IMR-90 (cell line): Measurements from ENCODE around the gene GRIA2. TPM values are rescaled to one million over a fixed set of nuclear protein-coding genes. Genes with fewer than 3 reads are reported as not detected.

Experiments used
- ATAC-seq: fragments of 200-7000 bp; cut with Tn5 transposase; 2 replicates; pipeline ENCODE4 v1.9.1; 2020; ENCODE audit warnings: low read depth, mild to moderate bottlenecking, moderate library complexity
- BruUV-seq: library from RNA; stranded (reverse); fragments of 400-500 nt; replicated peaks from 2 replicates; lab custom pipeline; 2021; lab: Mats Ljungman, UMichigan
- CTCF ChIA-PET: fragments of 300-600 bp; formaldehyde crosslinking; extraction: SDS; loops from one replicate; lab custom pipeline; 2021; ENCODE audit warnings: antibody characterized with exemption; lab: Yijun Ruan, JAX
- POLR2A ChIA-PET: fragments of 300-600 bp; sonication (Branson Sonifier 250); formaldehyde crosslinking; loops from one replicate; lab custom pipeline; 2022; ENCODE audit warnings: antibody characterized with exemption; ENCODE audit not compliant: unreplicated experiment; lab: Charles Lee
- DNase-seq: peaks from one replicate; pipeline ENCODE4 v3.0.0; 2013
- H2AFZ ChIP-seq: replicated peaks from 2 replicates; pipeline ENCODE3; 2013; ENCODE audit warnings: low read length, mild to moderate bottlenecking; ENCODE audit not compliant: poor library complexity
- H2AK5ac ChIP-seq: 2 replicates; pipeline ENCODE4 v1.6.1; 2013; ENCODE audit warnings: low read depth, low read length, inconsistent platforms
- H2AK9ac ChIP-seq: replicated peaks from 2 replicates; pipeline ENCODE3; 2013; ENCODE audit warnings: mild to moderate bottlenecking, low read depth, low read length, moderate library complexity; ENCODE audit not compliant: poor library complexity
- H2BK120ac ChIP-seq: 2 replicates; pipeline ENCODE4 v1.6.1; 2013; ENCODE audit warnings: low read depth, low read length, inconsistent platforms
- H2BK15ac ChIP-seq: 3 replicates; pipeline ENCODE4 v1.6.1; 2013; ENCODE audit warnings: low read depth, low read length, inconsistent platforms
- H2BK20ac ChIP-seq: 2 replicates; pipeline ENCODE4 v1.6.1; 2013; ENCODE audit warnings: low read depth, mild to moderate bottlenecking, inconsistent platforms, low read length, moderate library complexity
- H2BK5ac ChIP-seq: 2 replicates; pipeline ENCODE4 v1.6.1; 2013; ENCODE audit warnings: mild to moderate bottlenecking, low read depth, low read length, inconsistent platforms; ENCODE audit not compliant: poor library complexity, severe bottlenecking
- H3K14ac ChIP-seq: replicated peaks from 2 replicates; pipeline ENCODE4 v1.6.1; 2013; ENCODE audit warnings: low read depth, low read length, inconsistent platforms
- H3K18ac ChIP-seq: 2 replicates; pipeline ENCODE4 v1.6.1; 2013; ENCODE audit warnings: low read depth, low read length, control low read depth
- H3K23ac ChIP-seq: 2 replicates; pipeline ENCODE4 v1.6.1; 2013; ENCODE audit warnings: low read depth, low read length, inconsistent platforms
- H3K27ac ChIP-seq: 2 replicates; pipeline ENCODE4 v1.5.1; 2013; ENCODE audit warnings: mild to moderate bottlenecking, control low read depth, low read length; ENCODE audit not compliant: insufficient read depth
- H3K27me3 ChIP-seq: 2 replicates; pipeline ENCODE4 v1.6.1; 2013; ENCODE audit warnings: low read length; ENCODE audit not compliant: control insufficient read depth, insufficient read depth
- H3K36me3 ChIP-seq: 2 replicates; pipeline ENCODE4 v1.6.1; 2013; ENCODE audit warnings: low read length, mixed read lengths; ENCODE audit not compliant: control insufficient read depth, insufficient read depth
- H3K4ac ChIP-seq: 2 replicates; pipeline ENCODE4 v1.6.1; 2013; ENCODE audit warnings: low read depth, low read length, inconsistent platforms
- H3K4me1 ChIP-seq: 2 replicates; pipeline ENCODE4 v1.6.1; 2013; ENCODE audit warnings: low read length, mixed read lengths; ENCODE audit not compliant: control insufficient read depth, insufficient read depth
- H3K4me2 ChIP-seq: 2 replicates; pipeline ENCODE4 v1.6.1; 2013; ENCODE audit warnings: low read depth, mild to moderate bottlenecking, control low read depth, low read length, moderate library complexity
- H3K4me3 ChIP-seq: 2 replicates; pipeline ENCODE4 v1.5.1; 2013; ENCODE audit warnings: low read depth, mild to moderate bottlenecking, control low read depth, low read length, moderate library complexity; ENCODE audit not compliant: insufficient read depth
- H3K56ac ChIP-seq: 2 replicates; pipeline ENCODE4 v1.6.1; 2013; ENCODE audit warnings: low read length, inconsistent platforms; ENCODE audit not compliant: insufficient read depth; ENCODE audit errors: extremely low read depth
- H3K79me1 ChIP-seq, 2 experiments: 2 replicates each; pipeline ENCODE4 v1.6.1; 2013; ENCODE audit warnings: low read length in 2 of 2, inconsistent platforms in 1 of 2, low read depth in 1 of 2
- H3K9ac ChIP-seq: 2 replicates; pipeline ENCODE4 v1.6.1; 2013; ENCODE audit warnings: low read depth, low read length, control low read depth
- H3K9me1 ChIP-seq: 2 replicates; pipeline ENCODE4 v1.6.1; 2013; ENCODE audit warnings: low read length, inconsistent platforms; ENCODE audit not compliant: insufficient read depth
- H3K9me3 ChIP-seq: 2 replicates; pipeline ENCODE4 v1.6.1; 2013; ENCODE audit warnings: low read length; ENCODE audit not compliant: control insufficient read depth, insufficient read depth
- H4K20me1 ChIP-seq: 2 replicates; pipeline ENCODE4 v1.6.1; 2013; ENCODE audit warnings: low read length, inconsistent platforms; ENCODE audit not compliant: insufficient read depth
- H4K5ac ChIP-seq: 2 replicates; pipeline ENCODE4 v1.6.1; 2013; ENCODE audit warnings: mild to moderate bottlenecking, low read depth, low read length, control low read depth
- H4K8ac ChIP-seq, 2 experiments: 2 replicates each; pipeline ENCODE4 v1.6.1; 2013; ENCODE audit warnings: low read depth in 2 of 2, low read length in 2 of 2, control low read depth in 1 of 2, inconsistent platforms in 1 of 2
- H4K91ac ChIP-seq: 2 replicates; pipeline ENCODE4 v1.6.1; 2013; ENCODE audit warnings: low read depth, low read length, inconsistent platforms; ENCODE audit not compliant: insufficient read depth
- MAFK ChIP-seq: IDR thresholded peaks from 2 replicates; pipeline ENCODE4 v1.6.1; 2012; ENCODE audit warnings: low read depth, low read length, improper control_type of control experiment
- POLR2A ChIP-seq: IDR thresholded peaks from 2 replicates; pipeline ENCODE4 v1.6.1; 2012; ENCODE audit warnings: mild to moderate bottlenecking, low read depth, low read length
- RFX5 ChIP-seq: IDR thresholded peaks from 2 replicates; pipeline ENCODE4 v1.8.0; 2012; ENCODE audit warnings: low read depth, mild to moderate bottlenecking, low read length, moderate library complexity
- dilution Hi-C: fragments of 300-500 bp; cut with HindIII; formaldehyde crosslinking; loops from one replicate; pipeline ENCODE4 v1.14.3; 2018; ENCODE audit warnings: low sequenced_read_pairs; ENCODE audit not compliant: unreplicated experiment
- in situ Hi-C: fragments of 300-500 bp; cut with MboI; formaldehyde crosslinking; loops from 3 replicates; pipeline ENCODE4 v1.14.3; 2019; ENCODE audit warnings: low sequenced_read_pairs, inconsistent platforms, mixed read lengths
- intact Hi-C: fragments of 100-400 bp; cut with micrococcal nuclease; formaldehyde crosslinking; loops from 2 replicates; pipeline ENCODE4 v1.10.0; 2022
- polyA plus RNA-seq, 3 experiments: library from polyadenylated mRNA; depleted of rRNA; stranded (reverse); fragments of >200 nt; gene quantifications; 2 replicates each; pipeline ENCODE4 v1.2.3, GENCODE V29; 2012; ENCODE audit warnings: low replicate concordance in 1 of 3
- total RNA-seq: library from RNA; depleted of rRNA; stranded (reverse); fragments of >200 nt; gene quantifications from 2 replicates; pipeline ENCODE4 v1.2.3, GENCODE V29; 2012

The GRIA2 gene
- total and polyA plus RNA-seq, 2 of the 4 experiments (the other 2 are of a cell fraction), result not detected

DNA sequence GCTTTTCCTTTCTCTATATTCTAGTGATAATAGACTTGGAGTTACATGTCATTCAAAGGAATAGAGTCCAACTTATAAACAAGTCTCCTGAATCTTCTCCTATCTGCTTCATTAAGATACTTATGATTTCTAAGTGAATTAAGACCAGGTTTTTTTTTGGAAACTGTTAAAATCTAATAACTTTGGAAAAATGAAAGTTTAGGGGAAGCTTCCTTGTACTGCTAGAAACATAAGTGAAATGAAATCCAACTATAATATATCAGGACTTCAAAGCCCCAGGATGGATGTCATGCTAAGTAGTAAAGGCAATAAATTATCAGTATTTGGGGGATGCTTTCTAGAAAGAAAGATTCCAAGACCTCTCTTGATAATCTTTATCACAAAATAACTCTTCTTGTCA is 24.8 kb downstream of the GRIA2 start:
- Histone ChIP-seq H3K9me3 (no peaks in the 10 kb centered on the region), H3K9ac (no peak overlapping the region), H3K79me1 (no peaks in the 10 kb centered on the region), H3K14ac (no peak overlapping the region), H4K8ac (no peak overlapping the region), H3K23ac (no peak overlapping the region), H2BK20ac (no peak overlapping the region), H3K18ac (no peak overlapping the region), H3K27ac (no peak overlapping the region), H3K4me1 (no peaks in the 10 kb centered on the region), H3K36me3 (no peaks in the 10 kb centered on the region), H4K20me1 (no peaks in the 10 kb centered on the region), H3K4me3 (no peak overlapping the region), H3K9me1 (no peaks in the 10 kb centered on the region), H2AK9ac (no peak overlapping the region), H3K56ac (no peak overlapping the region), H2AFZ (no peak overlapping the region), H3K4ac (no peak overlapping the region), H2BK5ac (no peak overlapping the region), H2BK120ac (no peak overlapping the region), H3K4me2 (no peak overlapping the region), H4K5ac (no peak overlapping the region), H4K91ac (no peak overlapping the region), H2AK5ac (no peak overlapping the region), H2BK15ac (no peak overlapping the region), H3K27me3 (no peaks in the 10 kb centered on the region)
- intact Hi-C loops (no loop called here), dilution Hi-C loops (no loop called here), in situ Hi-C loops (no loop called here)
- no TSS peak for BruUV-seq
- DNase-seq, result no peak
- TF ChIP-seq POLR2A (no peak), MAFK (no peak), RFX5 (no peak)
- no peak for ATAC-seq
- CTCF ChIA-PET, result no interaction called here
- POLR2A ChIA-PET, result no interaction called here
